Measurements from ENCODE around the gene SH3BP2. TPM values are rescaled to one million over a fixed set of nuclear protein-coding genes. Genes with fewer than 3 reads are reported as not detected.

SH3BP2 gene
- total RNA-seq, 1 experiment from 2014 or later = 17.4 TPM

- no peaks in the 10 kb centered on the region for H3K79me2 ChIP-seq (ENCODE audit: low read length)
- intact Hi-C loops (cut with micrococcal nuclease) = no loop called here
These were observed 17.5 kb downstream of the SH3BP2 start for GRCh38 chr4:2810388-2810787.

GRCh38 chr4:2811830-2812611 lies 19.1 kb downstream of the SH3BP2 start:
- no peaks in the 10 kb centered on the region for H3K36me3 ChIP-seq (ENCODE audit: low read depth, low read length)
- H3K4me3 ChIP-seq (ENCODE audit: low read length) = no peak overlapping the region
- H3K9ac ChIP-seq (ENCODE audit: low read length) = no peak overlapping the region
- H3K4me1 ChIP-seq (ENCODE audit: insufficient read depth, low read length) = no peaks in the 10 kb centered on the region
- no peaks in the 10 kb centered on the region for H4K20me1 ChIP-seq (ENCODE audit: low read length)
- no peak overlapping the region for H3K4me2 ChIP-seq (ENCODE audit: low read length)
- H3K27me3 ChIP-seq (ENCODE audit: low read length) = no peaks in the 10 kb centered on the region
- no peak for DNase-seq
- no peak overlapping the region for H3K27ac ChIP-seq (ENCODE audit: low read length)
- TF ChIP-seq EZH2phosphoT487 (IDR thresholded peaks at IDR 0.05; ENCODE audit: borderline replicate concordance, low read length) (no peak), EZH2 (IDR thresholded peaks at IDR 0.05; ENCODE audit: low read length, unreplicated experiment) (no peak), CTCF (conservative IDR thresholded peaks at IDR 0.05; ENCODE audit: low read depth, low read length) (no peak)
- H2AFZ ChIP-seq (ENCODE audit: low read length) = no peak overlapping the region
- no peaks in the 10 kb centered on the region for H3K79me2 ChIP-seq (ENCODE audit: low read length)
- H3F3A ChIP-seq (ENCODE audit: low read length, unreplicated experiment) = no peaks in the 10 kb centered on the region
- no peaks in the 10 kb centered on the region for H3K9me3 ChIP-seq (ENCODE audit: low read length)
- CTCF ChIA-PET = no interaction called here
- intact Hi-C loops (cut with micrococcal nuclease) = no loop called here
- POLR2A ChIA-PET (ENCODE audit: unreplicated experiment) = no interaction called here
- no peaks in the 10 kb centered on the region for H3K9me2 ChIP-seq (replicated peaks; ENCODE audit: low read length)
- ATAC-seq = peak; percentile 42
- no TSS peak for BruUV-seq (replicated peaks)

More at GRCh38 chr4:2810388-2810787, 17.5 kb downstream of the SH3BP2 start:
- no peaks in the 10 kb centered on the region for H3K9me3 ChIP-seq (ENCODE audit: low read length)
- H3K36me3 ChIP-seq (ENCODE audit: low read depth, low read length) = no peaks in the 10 kb centered on the region
- ChIA-PET POLR2A (ENCODE audit: unreplicated experiment) (no interaction called here), CTCF (no interaction called here)
- no TSS peak for BruUV-seq (replicated peaks)
- H3K9ac ChIP-seq (ENCODE audit: low read length) = no peak overlapping the region
- H4K20me1 ChIP-seq (ENCODE audit: low read length) = no peaks in the 10 kb centered on the region
- no peaks in the 10 kb centered on the region for H3K27me3 ChIP-seq (ENCODE audit: low read length)
- no peaks in the 10 kb centered on the region for H3F3A ChIP-seq (ENCODE audit: low read length, unreplicated experiment)
- H3K9me2 ChIP-seq (replicated peaks; ENCODE audit: low read length) = no peaks in the 10 kb centered on the region
- H3K4me3 ChIP-seq (ENCODE audit: low read length) = no peak overlapping the region
- H3K27ac ChIP-seq (ENCODE audit: low read length) = no peak overlapping the region
- no peak for TF ChIP-seq CTCF (conservative IDR thresholded peaks at IDR 0.05; ENCODE audit: low read depth, low read length)
- TF ChIP-seq EZH2 (IDR thresholded peaks at IDR 0.05; ENCODE audit: low read length, unreplicated experiment) = no peak
- TF ChIP-seq EZH2phosphoT487 (IDR thresholded peaks at IDR 0.05; ENCODE audit: borderline replicate concordance, low read length) = no peak
- DNase-seq (no peak), ATAC-seq (no peak)
- no peak overlapping the region for H2AFZ ChIP-seq (ENCODE audit: low read length)
- H3K4me2 ChIP-seq (ENCODE audit: low read length) = no peak overlapping the region
- peaks cover 10% of the 10 kb centered on the region for H3K4me1 ChIP-seq (ENCODE audit: insufficient read depth, low read length)

- ChIA-PET CTCF (no interaction called here), POLR2A (ENCODE audit: unreplicated experiment) (no interaction called here)
- Histone ChIP-seq H3F3A (ENCODE audit: low read length, unreplicated experiment) (no peaks in the 10 kb centered on the region), H4K20me1 (ENCODE audit: low read length) (no peaks in the 10 kb centered on the region), H3K4me1 (ENCODE audit: insufficient read depth, low read length) (peaks cover 3% of the 10 kb centered on the region; the same call in 1 of the 2 replicates), H3K4me3 (ENCODE audit: low read length) (no peak overlapping the region), H3K79me2 (ENCODE audit: low read length) (no peaks in the 10 kb centered on the region), H3K9me3 (ENCODE audit: low read length) (no peaks in the 10 kb centered on the region), H3K27me3 (ENCODE audit: low read length) (no peaks in the 10 kb centered on the region), H2AFZ (ENCODE audit: low read length) (no peak overlapping the region), H3K36me3 (ENCODE audit: low read depth, low read length) (no peaks in the 10 kb centered on the region), H3K27ac (ENCODE audit: low read length) (no peak overlapping the region), H3K9me2 (replicated peaks; ENCODE audit: low read length) (no peaks in the 10 kb centered on the region), H3K4me2 (ENCODE audit: low read length) (no peak overlapping the region), H3K9ac (ENCODE audit: low read length) (no peak overlapping the region)
- no peak for DNase-seq
- intact Hi-C loops (cut with micrococcal nuclease) = no loop called here
- ATAC-seq = no peak
- TF ChIP-seq EZH2 (IDR thresholded peaks at IDR 0.05; ENCODE audit: low read length, unreplicated experiment) = no peak
- no peak for TF ChIP-seq CTCF (conservative IDR thresholded peaks at IDR 0.05; ENCODE audit: low read depth, low read length)
- TF ChIP-seq EZH2phosphoT487 (IDR thresholded peaks at IDR 0.05; ENCODE audit: borderline replicate concordance, low read length) = no peak
- BruUV-seq (replicated peaks) = no TSS peak
These were observed 19.9 kb downstream of the SH3BP2 start for GRCh38 chr4:2812612-2813354.

Data from PC-3 (cell line).